Esophagus squamous epithelium (tissue), 4 donors: ENCODE data around the gene CD2.

Source experiments
- CTCF ChIP-seq, 6 experiments: fragments of 450-650 bp in 4 of 6; fragments of 200-600 bp in 2 of 6; sonication (generic) in 2 of 6; IDR thresholded peaks; one replicate each; pipeline ENCODE4 v1.5.1; 2016 to 2019; ENCODE audit warnings: antibody characterized with exemption in 6 of 6, mild to moderate bottlenecking in 4 of 6, moderate library complexity in 4 of 6
- POLR2A ChIP-seq, 4 donors: fragments of 450-650 bp; IDR thresholded peaks; one replicate each; pipeline ENCODE4 v1.6.1; 2017; ENCODE audit warnings: antibody characterized with exemption in 4 of 4, mild to moderate bottlenecking in 4 of 4, moderate library complexity in 3 of 4

- no peak for TF ChIP-seq CTCF (IDR thresholded peaks at IDR 0.05)
- no peak for TF ChIP-seq POLR2A (IDR thresholded peaks at IDR 0.05)
Observed at GRCh38 chr1:116740746-116741145, 13.5 kb upstream of the CD2 start.
